K562 (cell line): ENCODE results near the gene SH3TC1. TPM values are rescaled to one million over a fixed set of nuclear protein-coding genes. Genes with fewer than 3 reads are reported as not detected.

Experiments used
- ATAC-seq: fragments of 200-7000 bp; cut with Tn5 transposase; 3 replicates; pipeline ENCODE4 v1.9.1; 2020; ENCODE audit warnings: moderate library complexity
- BruUV-seq: library from RNA; stranded (reverse); fragments of 400-500 nt; replicated peaks from 2 replicates; lab custom pipeline; 2021; lab: Mats Ljungman, UMichigan
- CTCF ChIA-PET: fragments of 300-600 bp; formaldehyde crosslinking; extraction: SDS; loops from one replicate; lab custom pipeline; 2021; ENCODE audit warnings: low intra/inter-chr PET ratio; lab: Yijun Ruan, JAX
- POLR2A ChIA-PET: fragments of 300-600, 350-650 bp; sonication (Branson Sonifier 250); formaldehyde crosslinking; extraction: SDS; loops from one replicate; lab custom pipeline; 2021; ENCODE audit warnings: antibody characterized with exemption, inconsistent platforms; lab: Yijun Ruan, JAX
- DNase-seq, 4 experiments: peaks; one replicate each; pipeline versions ENCODE4 v3.0.0 to v3.0.0-alpha.2; 2011 to 2018; ENCODE audit warnings: low spot score in 3 of 4, mixed read lengths in 3 of 4; ENCODE audit errors: extremely low read depth in 1 of 4
- FAIRE-seq: peaks from 2 replicates; lab custom pipeline; 2011; peaks lifted over from hg19 to GRCh38; lab: Jason Lieb, UNC
- H2AFZ ChIP-seq: 2 replicates; pipeline ENCODE4 v1.6.0; 2011; ENCODE audit warnings: low read depth, low read length, control low read depth, inconsistent platforms
- H3K27ac ChIP-seq: fragments of 200-600 bp; 3 replicates; pipeline ENCODE4 v1.8.0; 2011; ENCODE audit warnings: low read depth, mild to moderate bottlenecking, control low read depth, inconsistent platforms, low read length, moderate library complexity, mixed read lengths; ENCODE audit errors: extremely low read depth
- H3K27me3 ChIP-seq, 2 experiments: fragments of 300-600 bp in 1 of 2; 2 replicates in 1 of 2; 3 replicates in 1 of 2; pipeline versions ENCODE4 v1.6.0 to v1.8.0; 2011; ENCODE audit warnings: inconsistent platforms in 2 of 2, low read length in 2 of 2, mild to moderate bottlenecking in 1 of 2, mixed read lengths in 1 of 2, moderate library complexity in 1 of 2; ENCODE audit not compliant: control insufficient read depth in 2 of 2, insufficient read depth in 2 of 2
- H3K36me3 ChIP-seq: fragments of 300-600 bp; 3 replicates; pipeline ENCODE4 v1.8.0; 2011; ENCODE audit warnings: mild to moderate bottlenecking, low read length, inconsistent platforms; ENCODE audit not compliant: control insufficient read depth, insufficient read depth
- H3K4me1 ChIP-seq, 2 experiments: fragments of 200-600 bp in 1 of 2; replicated peaks in 1 of 2; 2 replicates in 1 of 2; 3 replicates in 1 of 2; pipeline versions ENCODE4 v1.5.1 to v1.8.0; 2011; ENCODE audit warnings: inconsistent platforms in 2 of 2, low read length in 2 of 2, mild to moderate bottlenecking in 1 of 2, mixed read lengths in 1 of 2, moderate library complexity in 1 of 2; ENCODE audit not compliant: control insufficient read depth in 2 of 2, insufficient read depth in 2 of 2
- H3K4me2 ChIP-seq: 2 replicates; pipeline ENCODE4 v1.6.1; 2011; ENCODE audit warnings: low read length, control low read depth, inconsistent platforms, mixed read lengths; ENCODE audit not compliant: insufficient read depth
- H3K4me3 ChIP-seq: fragments of 200-600 bp; sonication (generic), shearing (Covaris generic); 2 replicates; pipeline ENCODE4 v1.5.1; 2016; ENCODE audit warnings: control low read depth, inconsistent platforms
- H3K79me2 ChIP-seq: fragments of 200-600 bp; 3 replicates; pipeline ENCODE4 v1.8.0; 2011; ENCODE audit warnings: low read length, inconsistent platforms; ENCODE audit not compliant: control insufficient read depth, insufficient read depth
- H3K9ac ChIP-seq, 2 experiments: 2 replicates each; pipeline versions ENCODE4 v1.6.0 to v1.6.1; 2011; ENCODE audit warnings: low read depth in 2 of 2, low read length in 2 of 2, control low read depth in 1 of 2, inconsistent platforms in 1 of 2, mild to moderate bottlenecking in 1 of 2, mixed read lengths in 1 of 2; ENCODE audit not compliant: insufficient read depth in 1 of 2
- H3K9me1 ChIP-seq: one replicate; pipeline ENCODE4 v1.6.0; 2011; ENCODE audit warnings: inconsistent platforms, mild to moderate bottlenecking, low read length, moderate library complexity; ENCODE audit not compliant: control insufficient read depth, insufficient read depth
- H3K9me3 ChIP-seq: replicated peaks from 2 replicates; pipeline ENCODE4 v1.5.1; 2011; ENCODE audit warnings: low read depth, low read length, inconsistent platforms; ENCODE audit not compliant: control insufficient read depth, insufficient read depth
- H4K20me1 ChIP-seq: replicated peaks from 2 replicates; pipeline ENCODE4 v1.6.1; 2011; ENCODE audit warnings: low read length, inconsistent platforms, mixed read lengths; ENCODE audit not compliant: control insufficient read depth, insufficient read depth
- CREM ChIP-seq: IDR thresholded peaks from 2 replicates; pipeline ENCODE4 v1.6.1; 2014; ENCODE audit warnings: antibody characterized with exemption, low read depth
- MCM7 ChIP-seq, 2 experiments: fragments of 450-650 bp; IDR thresholded peaks; 2 replicates each; pipeline ENCODE4 v1.6.1; 2016 to 2018
- NFIC ChIP-seq: fragments of 450-650 bp; IDR thresholded peaks from 2 replicates; pipeline ENCODE4 v1.6.1; 2017; ENCODE audit warnings: mild to moderate bottlenecking, inconsistent platforms
- SPI1 ChIP-seq: IDR thresholded peaks from 2 replicates; pipeline ENCODE4 v1.6.1; 2011; ENCODE audit warnings: low read depth, low read length, control low read depth, borderline replicate concordance
- ZNF384 ChIP-seq: IDR thresholded peaks from 2 replicates; pipeline ENCODE4 v1.6.1; 2012; ENCODE audit warnings: low read depth, low read length, improper control_type of control experiment
- ZNF41 ChIP-seq: fragments of 250-450 bp; sonication (Bioruptor Pico); conservative IDR thresholded peaks from 2 replicates; pipeline ENCODE4 v1.4.0; 2020; ENCODE audit warnings: mild to moderate bottlenecking
- WGBS: fragments of 100-300 bp; shearing (Covaris generic); methylation state at CpG from one replicate; pipeline ENCODE4 v1.1.6; 2016; ENCODE audit warnings: low coverage, mixed read lengths; ENCODE audit not compliant: insufficient coverage; ENCODE audit errors: missing lambda C conversion rate; 5-methylcytosine and 5-hydroxymethylcytosine counted together
- in situ Hi-C: fragments of 300-500 bp; cut with MboI; formaldehyde crosslinking; loops from 4 replicates; pipeline ENCODE4 v1.15.0; 2018; ENCODE audit warnings: inconsistent platforms, mixed read lengths
- intact Hi-C: fragments of 100-400 bp; cut with micrococcal nuclease; formaldehyde crosslinking; loops from 2 replicates; pipeline ENCODE4 v1.14.2; 2022
- polyA plus RNA-seq, 8 experiments: library from polyadenylated mRNA; depleted of rRNA in 4 of 8; stranded (reverse) in 5 of 8; unstranded in 3 of 8; fragments of >200 nt; fragmentation: Nextera tagmentation in 2 of 8; fragmentation: Illumina TruSeq in 1 of 8; extraction: Ambion mirVana in 2 of 8; extraction: Trizol in 1 of 8; gene quantifications; 2 replicates each; pipeline versions ENCODE4 v1.2.1 to v1.2.3, GENCODE V29; 2011 to 2014; ENCODE audit warnings: inconsistent platforms in 1 of 8, missing spikeins in 1 of 8
- total RNA-seq, 7 experiments: library from RNA; depleted of rRNA in 6 of 7; stranded (reverse); fragments of >200 nt in 6 of 7; fragmentation: Illumina TruSeq in 2 of 7; extraction: Trizol in 2 of 7; gene quantifications; 2 replicates each; pipeline versions ENCODE4 v1.2.1 to v1.2.3, GENCODE V29; 2011 to 2021; ENCODE audit warnings: low replicate concordance in 1 of 7
- TF ChIP-seq, protein P1 (sequence below): sonication (generic); formaldehyde crosslinking; IDR thresholded peaks from 2 replicates; pipeline ENCODE4 v1.8.1; 2023; ENCODE audit warnings: missing genetic modification reagents, mild to moderate bottlenecking, borderline replicate concordance
- TF ChIP-seq, protein P2 (sequence below): fragments of 250-450 bp; sonication (Bioruptor Pico); IDR thresholded peaks from 2 replicates; pipeline ENCODE4 v1.8.0; 2021; ENCODE audit warnings: moderate library complexity, mild to moderate bottlenecking, inconsistent platforms

The SH3TC1 gene
- total and polyA plus RNA-seq, 9 of the 15 experiments (the other 6 are each of a cell fraction or from before 2014, with no cell fraction given), result 0.04 to 2.1 (median 0.48) TPM; not detected in 1

DNA sequence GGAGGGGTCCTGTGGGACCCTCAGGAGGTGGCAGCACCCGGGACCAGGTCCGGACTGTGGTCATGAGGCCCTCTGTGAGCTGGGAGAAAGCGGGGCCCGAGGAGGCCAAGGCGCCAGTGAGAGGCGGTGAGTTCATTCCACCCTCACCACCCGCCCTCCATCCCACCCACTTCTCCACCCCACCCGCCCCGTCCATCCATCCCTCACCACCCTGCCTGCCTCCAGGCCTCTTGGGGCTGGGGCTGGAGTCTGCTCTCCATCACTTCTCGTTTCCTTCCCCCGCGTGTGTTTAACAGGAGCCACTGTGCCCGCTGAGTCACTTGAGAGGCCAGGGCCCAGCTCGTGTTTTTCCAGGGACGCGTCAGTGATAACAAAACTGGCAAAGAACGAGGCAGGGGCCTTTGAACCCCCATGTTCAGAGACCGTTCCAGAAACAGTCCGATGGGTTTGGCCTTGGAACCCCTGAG is 6.2 kb downstream of the SH3TC1 start (continued):
- TF ChIP-seq, protein P1, sequence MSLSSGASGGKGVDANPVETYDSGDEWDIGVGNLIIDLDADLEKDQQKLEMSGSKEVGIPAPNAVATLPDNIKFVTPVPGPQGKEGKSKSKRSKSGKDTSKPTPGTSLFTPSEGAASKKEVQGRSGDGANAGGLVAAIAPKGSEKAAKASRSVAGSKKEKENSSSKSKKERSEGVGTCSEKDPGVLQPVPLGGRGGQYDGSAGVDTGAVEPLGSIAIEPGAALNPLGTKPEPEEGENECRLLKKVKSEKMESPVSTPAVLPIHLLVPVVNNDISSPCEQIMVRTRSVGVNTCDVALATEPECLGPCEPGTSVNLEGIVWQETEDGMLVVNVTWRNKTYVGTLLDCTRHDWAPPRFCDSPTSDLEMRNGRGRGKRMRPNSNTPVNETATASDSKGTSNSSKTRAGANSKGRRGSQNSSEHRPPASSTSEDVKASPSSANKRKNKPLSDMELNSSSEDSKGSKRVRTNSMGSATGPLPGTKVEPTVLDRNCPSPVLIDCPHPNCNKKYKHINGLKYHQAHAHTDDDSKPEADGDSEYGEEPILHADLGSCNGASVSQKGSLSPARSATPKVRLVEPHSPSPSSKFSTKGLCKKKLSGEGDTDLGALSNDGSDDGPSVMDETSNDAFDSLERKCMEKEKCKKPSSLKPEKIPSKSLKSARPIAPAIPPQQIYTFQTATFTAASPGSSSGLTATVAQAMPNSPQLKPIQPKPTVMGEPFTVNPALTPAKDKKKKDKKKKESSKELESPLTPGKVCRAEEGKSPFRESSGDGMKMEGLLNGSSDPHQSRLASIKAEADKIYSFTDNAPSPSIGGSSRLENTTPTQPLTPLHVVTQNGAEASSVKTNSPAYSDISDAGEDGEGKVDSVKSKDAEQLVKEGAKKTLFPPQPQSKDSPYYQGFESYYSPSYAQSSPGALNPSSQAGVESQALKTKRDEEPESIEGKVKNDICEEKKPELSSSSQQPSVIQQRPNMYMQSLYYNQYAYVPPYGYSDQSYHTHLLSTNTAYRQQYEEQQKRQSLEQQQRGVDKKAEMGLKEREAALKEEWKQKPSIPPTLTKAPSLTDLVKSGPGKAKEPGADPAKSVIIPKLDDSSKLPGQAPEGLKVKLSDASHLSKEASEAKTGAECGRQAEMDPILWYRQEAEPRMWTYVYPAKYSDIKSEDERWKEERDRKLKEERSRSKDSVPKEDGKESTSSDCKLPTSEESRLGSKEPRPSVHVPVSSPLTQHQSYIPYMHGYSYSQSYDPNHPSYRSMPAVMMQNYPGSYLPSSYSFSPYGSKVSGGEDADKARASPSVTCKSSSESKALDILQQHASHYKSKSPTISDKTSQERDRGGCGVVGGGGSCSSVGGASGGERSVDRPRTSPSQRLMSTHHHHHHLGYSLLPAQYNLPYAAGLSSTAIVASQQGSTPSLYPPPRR (CRISPR knock-in tag), result no peak
- no peak for TF ChIP-seq CREM
- TF ChIP-seq ZNF41, result no peak
- TF ChIP-seq, all 486 proteins: peak for 0

DNA sequence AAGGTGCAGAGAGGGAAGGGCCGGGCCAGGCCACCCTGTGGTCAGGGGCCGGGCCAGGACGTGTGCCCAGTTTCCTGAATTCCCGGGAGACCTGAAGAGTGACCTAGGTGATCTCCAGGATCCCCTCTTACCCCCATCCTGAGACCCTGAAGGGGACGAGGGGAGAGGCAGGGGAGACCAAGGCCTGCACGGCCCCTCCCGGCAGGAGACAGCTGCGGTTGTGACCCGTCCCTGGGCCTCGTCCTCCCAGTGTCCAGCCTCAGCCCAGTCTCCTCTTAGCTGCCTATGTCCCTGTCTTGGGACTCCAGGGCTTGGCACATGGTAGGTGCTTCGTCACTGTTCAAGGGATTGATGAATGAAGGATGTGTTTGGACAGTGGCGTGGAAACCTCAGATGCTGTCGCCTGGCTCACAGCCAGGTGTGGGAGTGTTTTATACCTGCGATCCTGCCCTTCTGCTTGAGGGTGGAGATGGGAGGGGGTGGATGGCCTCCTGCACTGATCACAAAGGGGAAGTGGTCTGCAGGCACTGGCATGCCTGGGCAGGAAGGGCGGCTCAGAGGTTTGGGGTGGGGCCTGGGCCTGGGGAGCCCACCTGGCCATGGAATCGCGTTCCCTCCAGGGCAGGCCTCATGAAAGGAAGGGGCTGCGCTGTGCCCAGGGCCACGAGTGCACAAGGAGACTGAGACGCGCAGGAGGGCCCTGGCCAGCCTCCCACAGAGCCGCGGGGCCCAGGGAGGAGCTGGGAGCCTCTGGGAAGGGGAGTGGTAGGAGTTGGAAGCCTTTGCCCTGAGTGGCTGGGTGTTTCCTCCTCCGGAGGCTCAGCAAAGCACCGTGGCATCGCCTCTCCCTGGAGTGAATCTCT is 6.9 kb downstream of the SH3TC1 start:
- H2AFZ ChIP-seq, result no peak overlapping the region
- H3K9me1 ChIP-seq, result no peaks in the 10 kb centered on the region
- no TSS peak for BruUV-seq
- ATAC-seq (no peak), FAIRE-seq (no peak), DNase-seq (no peak)
- peaks cover 0 to 17% of the 10 kb centered on the region in 2 experiments; a peak in 2 of 5 replicates for H3K4me1 ChIP-seq
- H3K9ac ChIP-seq, result peak overlapping the region in 1 of 2 experiments; percentile 14; a peak in 1 of 4 replicates
- peaks cover 18 to 73% of the 10 kb centered on the region in 2 experiments; a peak in 4 of 5 replicates for H3K27me3 ChIP-seq
- H3K9me3 ChIP-seq, result no peaks in the 10 kb centered on the region
- in situ Hi-C loops (no loop called here), intact Hi-C loops (no loop called here)
- ChIA-PET CTCF (no interaction called here), POLR2A (interaction anchor here (0.5 to 2.0 kb wide), 5 partner anchors 12 to 170 kb away, joined by 3 to 8 read pairs (median 4); no protein-coding TSS in a partner anchor)
- H3K4me2 ChIP-seq, result no peak overlapping the region
- peaks cover 20% of the 10 kb centered on the region for H4K20me1 ChIP-seq
- no peaks in the 10 kb centered on the region for H3K36me3 ChIP-seq
- H3K79me2 ChIP-seq, result no peaks in the 10 kb centered on the region
- H3K4me3 ChIP-seq, result no peak overlapping the region
- no peak overlapping the region for H3K27ac ChIP-seq
- WGBS, result 6% methylated on average over 18 of the region's 26 CpGs
- TF ChIP-seq, protein P2, sequence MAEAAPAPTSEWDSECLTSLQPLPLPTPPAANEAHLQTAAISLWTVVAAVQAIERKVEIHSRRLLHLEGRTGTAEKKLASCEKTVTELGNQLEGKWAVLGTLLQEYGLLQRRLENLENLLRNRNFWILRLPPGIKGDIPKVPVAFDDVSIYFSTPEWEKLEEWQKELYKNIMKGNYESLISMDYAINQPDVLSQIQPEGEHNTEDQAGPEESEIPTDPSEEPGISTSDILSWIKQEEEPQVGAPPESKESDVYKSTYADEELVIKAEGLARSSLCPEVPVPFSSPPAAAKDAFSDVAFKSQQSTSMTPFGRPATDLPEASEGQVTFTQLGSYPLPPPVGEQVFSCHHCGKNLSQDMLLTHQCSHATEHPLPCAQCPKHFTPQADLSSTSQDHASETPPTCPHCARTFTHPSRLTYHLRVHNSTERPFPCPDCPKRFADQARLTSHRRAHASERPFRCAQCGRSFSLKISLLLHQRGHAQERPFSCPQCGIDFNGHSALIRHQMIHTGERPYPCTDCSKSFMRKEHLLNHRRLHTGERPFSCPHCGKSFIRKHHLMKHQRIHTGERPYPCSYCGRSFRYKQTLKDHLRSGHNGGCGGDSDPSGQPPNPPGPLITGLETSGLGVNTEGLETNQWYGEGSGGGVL (CRISPR knock-in tag), result no peak
- TF ChIP-seq ZNF384, result no peak
- 0 out of 2 replicates have a peak, but pooled peaks have one; percentile 17 for TF ChIP-seq SPI1
- TF ChIP-seq NFIC, result peak; percentile 66
- no peak for TF ChIP-seq MCM7 (IDR thresholded peaks at IDR 0.05)
